ENCODE measurements around the gene CSH2. TPM values are rescaled to one million over a fixed set of nuclear protein-coding genes. Genes with fewer than 3 reads are reported as not detected.

Gene CSH2
- total RNA-seq, 4 donors from 2014 or later: not detected

DNA sequence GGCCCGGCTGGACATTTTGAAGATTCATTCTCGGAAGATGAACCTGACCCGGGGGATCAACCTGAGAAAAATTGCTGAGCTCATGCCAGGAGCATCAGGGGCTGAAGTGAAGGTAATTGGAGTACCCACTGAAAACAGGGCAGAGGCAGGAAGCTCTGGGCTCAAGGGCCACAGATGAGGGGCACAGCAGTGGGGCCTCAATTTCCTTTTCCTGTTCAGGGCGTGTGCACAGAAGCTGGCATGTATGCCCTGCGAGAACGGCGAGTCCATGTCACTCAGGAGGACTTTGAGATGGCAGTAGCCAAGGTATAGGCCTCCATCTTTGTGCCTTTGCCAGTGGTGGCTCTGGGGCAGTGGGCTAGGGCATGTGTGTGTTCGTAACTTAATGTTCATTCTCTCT is 42.0 kb downstream of the CSH2 start:
- ATAC-seq (ENCODE audit: low FRiP score) (no peak), DNase-seq (ENCODE audit: low spot score) (no peak)
- TF ChIP-seq, protein P1, sequence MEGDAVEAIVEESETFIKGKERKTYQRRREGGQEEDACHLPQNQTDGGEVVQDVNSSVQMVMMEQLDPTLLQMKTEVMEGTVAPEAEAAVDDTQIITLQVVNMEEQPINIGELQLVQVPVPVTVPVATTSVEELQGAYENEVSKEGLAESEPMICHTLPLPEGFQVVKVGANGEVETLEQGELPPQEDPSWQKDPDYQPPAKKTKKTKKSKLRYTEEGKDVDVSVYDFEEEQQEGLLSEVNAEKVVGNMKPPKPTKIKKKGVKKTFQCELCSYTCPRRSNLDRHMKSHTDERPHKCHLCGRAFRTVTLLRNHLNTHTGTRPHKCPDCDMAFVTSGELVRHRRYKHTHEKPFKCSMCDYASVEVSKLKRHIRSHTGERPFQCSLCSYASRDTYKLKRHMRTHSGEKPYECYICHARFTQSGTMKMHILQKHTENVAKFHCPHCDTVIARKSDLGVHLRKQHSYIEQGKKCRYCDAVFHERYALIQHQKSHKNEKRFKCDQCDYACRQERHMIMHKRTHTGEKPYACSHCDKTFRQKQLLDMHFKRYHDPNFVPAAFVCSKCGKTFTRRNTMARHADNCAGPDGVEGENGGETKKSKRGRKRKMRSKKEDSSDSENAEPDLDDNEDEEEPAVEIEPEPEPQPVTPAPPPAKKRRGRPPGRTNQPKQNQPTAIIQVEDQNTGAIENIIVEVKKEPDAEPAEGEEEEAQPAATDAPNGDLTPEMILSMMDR (IDR thresholded peaks at IDR 0.05): no peak

DNA sequence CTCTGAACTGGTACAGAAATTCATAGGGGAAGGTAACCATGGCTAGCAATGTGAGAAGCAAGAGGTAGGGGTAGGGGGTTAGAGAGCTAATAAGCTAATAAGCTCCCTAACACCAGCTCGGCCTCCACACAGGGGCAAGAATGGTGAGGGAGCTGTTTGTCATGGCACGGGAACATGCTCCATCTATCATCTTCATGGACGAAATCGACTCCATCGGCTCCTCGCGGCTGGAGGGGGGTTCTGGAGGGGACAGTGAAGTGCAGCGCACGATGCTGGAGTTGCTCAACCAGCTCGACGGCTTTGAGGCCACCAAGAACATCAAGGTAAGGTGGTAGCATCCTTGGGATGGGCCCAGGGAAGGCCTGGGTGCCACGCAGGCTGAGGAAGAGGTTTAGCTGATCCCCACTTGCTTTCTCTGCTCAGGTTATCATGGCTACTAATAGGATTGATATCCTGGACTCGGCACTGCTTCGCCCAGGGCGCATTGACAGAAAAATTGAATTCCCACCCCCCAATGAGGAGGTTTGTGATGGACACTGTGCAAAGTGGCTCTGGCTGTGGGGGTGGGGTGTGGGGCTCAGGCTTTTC is 42.5 kb downstream of the CSH2 start:
- ATAC-seq (ENCODE audit: low FRiP score) (no peak), DNase-seq (ENCODE audit: low spot score) (no peak)
- TF ChIP-seq, protein P1 (IDR thresholded peaks at IDR 0.05): no peak

DNA sequence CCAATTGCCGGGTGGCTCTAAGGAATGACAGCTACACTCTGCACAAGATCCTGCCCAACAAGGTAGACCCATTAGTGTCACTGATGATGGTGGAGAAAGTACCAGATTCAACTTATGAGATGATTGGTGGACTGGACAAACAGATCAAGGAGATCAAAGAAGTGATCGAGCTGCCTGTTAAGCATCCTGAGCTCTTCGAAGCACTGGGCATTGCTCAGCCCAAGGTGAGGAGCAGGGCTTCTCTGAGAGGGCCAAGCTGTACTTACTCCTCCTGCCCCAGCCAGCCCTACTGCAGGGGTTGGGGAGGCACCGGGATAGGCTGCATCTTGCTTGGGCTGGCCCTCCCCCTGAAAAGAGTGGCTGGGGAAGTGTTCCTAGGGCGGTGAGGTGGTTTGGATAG is 43.2 kb downstream of the CSH2 start:
- DNase-seq (ENCODE audit: low spot score) (no peak), ATAC-seq (ENCODE audit: low FRiP score) (no peak)
- TF ChIP-seq, protein P1 (IDR thresholded peaks at IDR 0.05): no peak

DNA sequence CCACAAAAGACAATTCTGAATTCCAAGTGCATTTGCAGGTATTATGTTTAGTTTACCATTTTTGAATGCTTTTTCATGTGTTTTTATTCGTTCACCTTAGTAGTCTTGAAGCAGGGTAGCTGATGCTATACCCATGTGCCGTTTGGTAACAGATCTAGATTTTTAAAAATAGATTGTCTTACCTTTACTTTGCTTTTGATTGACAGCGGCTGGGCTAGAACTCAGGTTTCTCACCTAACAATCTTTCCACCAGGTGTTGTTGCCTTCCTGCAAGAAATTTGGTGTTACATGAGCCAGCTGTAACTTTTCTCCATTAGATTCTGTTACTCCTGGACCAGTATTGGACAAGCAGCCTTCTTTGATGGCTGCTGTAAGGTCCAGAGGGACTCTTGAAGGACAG is 44.5 kb downstream of the CSH2 start:
- TF ChIP-seq, protein P1 (IDR thresholded peaks at IDR 0.05): no peak
- ATAC-seq (ENCODE audit: low FRiP score) (no peak), DNase-seq (ENCODE audit: low spot score) (no peak)

DNA sequence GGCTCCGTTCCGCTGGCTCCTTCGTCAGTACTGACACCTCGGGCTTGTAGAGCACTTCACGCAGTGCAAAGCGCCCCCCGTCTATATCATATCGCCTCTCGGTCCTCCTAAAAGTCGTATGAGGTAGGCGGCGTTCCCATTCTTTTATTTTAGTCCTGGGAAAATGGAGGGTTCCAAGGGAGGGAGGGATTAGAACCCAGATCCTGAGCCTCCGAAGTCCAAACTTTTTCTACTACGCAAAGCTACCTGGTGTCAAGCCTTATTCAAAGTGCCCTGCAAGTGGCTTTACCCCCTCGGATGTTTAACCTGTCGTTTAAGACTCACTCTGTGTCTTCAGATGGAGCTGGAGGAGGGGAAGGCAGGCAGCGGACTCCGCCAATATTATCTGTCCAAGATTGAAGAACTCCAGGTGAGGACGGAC is 45.7 kb downstream of the CSH2 start:
- no peak for ATAC-seq (ENCODE audit: low FRiP score)
- TF ChIP-seq, protein P1 (IDR thresholded peaks at IDR 0.05): no peak
- no peak for DNase-seq (ENCODE audit: low spot score)

DNA sequence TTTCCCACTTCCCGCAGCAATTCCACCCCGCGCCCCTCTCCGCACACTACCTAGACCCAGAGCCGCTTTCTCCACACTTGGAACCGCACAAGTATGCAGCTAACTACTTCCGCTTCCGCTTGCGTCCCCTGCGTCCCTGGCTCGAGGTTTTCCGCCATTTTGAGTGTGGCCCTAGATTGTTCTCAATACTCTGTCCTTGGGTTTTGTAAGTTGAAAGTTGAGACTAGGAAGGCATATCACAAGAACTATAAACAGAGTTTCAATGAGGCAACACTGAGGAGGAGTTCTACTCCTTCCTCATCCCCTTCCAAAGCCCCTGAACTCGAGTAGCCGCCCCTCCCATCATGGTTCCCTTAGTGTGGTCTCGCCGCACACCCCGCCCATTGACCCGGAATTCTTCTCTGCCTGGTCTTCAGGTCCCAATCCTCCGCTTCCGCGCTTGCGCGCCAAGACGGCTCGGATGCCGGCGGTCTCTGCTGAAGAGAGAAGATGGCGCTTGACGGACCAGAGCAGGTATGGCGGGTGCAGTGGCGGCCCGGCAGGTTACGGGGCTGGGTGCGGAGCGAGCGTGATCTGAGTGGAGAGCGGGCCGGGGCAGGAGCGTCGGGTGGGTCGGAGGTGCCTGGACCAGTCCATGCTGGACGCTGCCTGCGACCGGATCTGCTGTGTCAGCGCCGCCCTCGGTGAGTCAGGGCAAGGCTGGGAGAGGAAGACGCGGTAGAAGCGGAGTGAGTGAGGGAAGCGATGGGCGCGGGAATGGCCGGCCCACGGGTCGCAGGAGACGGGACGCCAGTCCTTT is 46.3 kb downstream of the CSH2 start, which contains the start of the genes FTSJ3 and PSMC5:
TSS of gene FTSJ3 (minus strand) at position 662 of the 799 bp plus-strand sequence. CDS start 761 bp downstream, outside the sequence.
TSS of gene PSMC5 (plus strand) at position 430 of the 799 bp plus-strand sequence. CDS start at position 490, 60 bp downstream.
- ATAC-seq (ENCODE audit: low FRiP score) (peak; percentile 96), DNase-seq (ENCODE audit: low spot score) (peak; percentile 84)
- TF ChIP-seq, protein P1 (IDR thresholded peaks at IDR 0.05): no peak
